Neural cell (in vitro differentiated cells): ENCODE results near the gene KCNS3. TPM values are rescaled to one million over a fixed set of nuclear protein-coding genes. Genes with fewer than 3 reads are reported as not detected.

ENCODE experiments used
- H2AFZ ChIP-seq: fragments of 200-600, 300-800 bp; sonication (generic), shearing (Covaris generic); 2 replicates; pipeline ENCODE4 v1.6.0; 2014; ENCODE audit warnings: low read depth, mild to moderate bottlenecking, antibody characterized with exemption, low read length, moderate library complexity
- H3F3A ChIP-seq: fragments of 200-600 bp; shearing (Covaris generic); 2 replicates; pipeline ENCODE4 v1.6.1; 2016; ENCODE audit warnings: mild to moderate bottlenecking, moderate library complexity, mixed read lengths, antibody characterized with exemption, low read length; ENCODE audit not compliant: insufficient read depth, poor library complexity, severe bottlenecking
- H3K27ac ChIP-seq: fragments of 200-600, 300-800 bp; sonication (generic), shearing (Covaris generic); 2 replicates; pipeline ENCODE4 v1.5.1; 2014; ENCODE audit warnings: mild to moderate bottlenecking, low read length, moderate library complexity
- H3K27me3 ChIP-seq: fragments of 300-800, 200-600 bp; sonication (generic), shearing (Covaris generic); 2 replicates; pipeline ENCODE4 v1.6.0; 2014; ENCODE audit warnings: mild to moderate bottlenecking, low read depth, low read length, moderate library complexity; ENCODE audit not compliant: insufficient read depth
- H3K36me3 ChIP-seq: fragments of 300-800, 200-600 bp; sonication (generic), shearing (Covaris generic); 2 replicates; pipeline ENCODE4 v1.5.1; 2014; ENCODE audit warnings: mild to moderate bottlenecking, antibody characterized with exemption, low read length, moderate library complexity; ENCODE audit not compliant: insufficient read depth
- H3K4me2 ChIP-seq: fragments of 300-800, 200-600 bp; sonication (generic), shearing (Covaris generic); 2 replicates; pipeline ENCODE4 v1.6.0; 2014; ENCODE audit warnings: mild to moderate bottlenecking, low read length
- H3K4me3 ChIP-seq: fragments of 300-800, 200-600 bp; sonication (generic), shearing (Covaris generic); 2 replicates; pipeline ENCODE4 v1.5.1; 2014; ENCODE audit warnings: mild to moderate bottlenecking, low read length, moderate library complexity
- H3K79me2 ChIP-seq: fragments of 200-600 bp; shearing (Covaris generic); replicated peaks from 2 replicates; pipeline ENCODE4 v1.6.0; 2014; ENCODE audit warnings: mild to moderate bottlenecking, low read length, moderate library complexity; ENCODE audit not compliant: insufficient read depth
- H3K9ac ChIP-seq: fragments of 300-800, 200-600 bp; sonication (generic), shearing (Covaris generic); 2 replicates; pipeline ENCODE4 v1.6.1; 2016; ENCODE audit warnings: mild to moderate bottlenecking, low read length, mixed read lengths
- H3K9me2 ChIP-seq: fragments of 200-600 bp; shearing (Covaris generic); 2 replicates; pipeline ENCODE4 v1.6.1; 2016; ENCODE audit warnings: mild to moderate bottlenecking, low read length, mixed read lengths; ENCODE audit not compliant: insufficient read depth
- H3K9me3 ChIP-seq: fragments of 200-600, 300-800 bp; sonication (generic), shearing (Covaris generic); 2 replicates; pipeline ENCODE4 v1.6.1; 2016; ENCODE audit warnings: mild to moderate bottlenecking, mixed run types, low read length, moderate library complexity, mixed read lengths
- H4K20me1 ChIP-seq: fragments of 200-600 bp; shearing (Covaris generic); 2 replicates; pipeline ENCODE4 v1.6.1; 2016; ENCODE audit warnings: mild to moderate bottlenecking, mixed run types; ENCODE audit not compliant: insufficient read depth
- EP300 ChIP-seq: fragments of 450-650 bp; conservative IDR thresholded peaks from 2 replicates; pipeline ENCODE4 v1.6.1; 2014; ENCODE audit warnings: antibody characterized with exemption, mild to moderate bottlenecking, moderate library complexity; ENCODE audit not compliant: poor library complexity, severe bottlenecking
- EZH2 ChIP-seq: fragments of 200-600, 300-800 bp; shearing (Covaris generic), sonication (generic); IDR thresholded peaks from 2 replicates; pipeline ENCODE4 v1.6.1; 2014; ENCODE audit warnings: antibody characterized with exemption, low read length, borderline replicate concordance, mild to moderate bottlenecking; ENCODE audit not compliant: insufficient read depth, poor library complexity, severe bottlenecking
- MXI1 ChIP-seq: fragments of 450-650 bp; conservative IDR thresholded peaks from 2 replicates; pipeline ENCODE4 v1.6.1; 2014; ENCODE audit warnings: antibody characterized with exemption, mild to moderate bottlenecking; ENCODE audit not compliant: poor library complexity, severe bottlenecking
- POLR2AphosphoS5 ChIP-seq: IDR thresholded peaks from 2 replicates; pipeline ENCODE4 v1.6.1; 2012
- RAD21 ChIP-seq: fragments of 450-650 bp; conservative IDR thresholded peaks from 2 replicates; pipeline ENCODE4 v1.6.1; 2014; ENCODE audit warnings: antibody characterized with exemption, mild to moderate bottlenecking, moderate library complexity
- SMC3 ChIP-seq: fragments of 450-650 bp; conservative IDR thresholded peaks from 2 replicates; pipeline ENCODE4 v1.6.1; 2014; ENCODE audit warnings: antibody characterized with exemption, mild to moderate bottlenecking, moderate library complexity; ENCODE audit not compliant: poor library complexity
- TAF1 ChIP-seq: IDR thresholded peaks from 2 replicates; pipeline ENCODE4 v1.6.1; 2012; ENCODE audit warnings: low read depth
- polyA plus RNA-seq: library from polyadenylated mRNA; depleted of rRNA; stranded (reverse); fragments of >200 nt; gene quantifications from 2 replicates; pipeline ENCODE4 v1.2.3, GENCODE V29; 2014
- TF ChIP-seq, protein P1 (sequence below): fragments of 450-650 bp; IDR thresholded peaks from 2 replicates; pipeline ENCODE4 v1.5.1; 2014; ENCODE audit warnings: antibody characterized with exemption, mild to moderate bottlenecking, moderate library complexity; ENCODE audit not compliant: poor library complexity, severe bottlenecking
- TF ChIP-seq, protein P2 (sequence below): IDR thresholded peaks from 2 replicates; pipeline ENCODE4 v1.6.1; 2012; ENCODE audit warnings: borderline replicate concordance

The KCNS3 gene
- polyA plus RNA-seq, 1 donor from 2014 or later = 0.15 TPM

DNA sequence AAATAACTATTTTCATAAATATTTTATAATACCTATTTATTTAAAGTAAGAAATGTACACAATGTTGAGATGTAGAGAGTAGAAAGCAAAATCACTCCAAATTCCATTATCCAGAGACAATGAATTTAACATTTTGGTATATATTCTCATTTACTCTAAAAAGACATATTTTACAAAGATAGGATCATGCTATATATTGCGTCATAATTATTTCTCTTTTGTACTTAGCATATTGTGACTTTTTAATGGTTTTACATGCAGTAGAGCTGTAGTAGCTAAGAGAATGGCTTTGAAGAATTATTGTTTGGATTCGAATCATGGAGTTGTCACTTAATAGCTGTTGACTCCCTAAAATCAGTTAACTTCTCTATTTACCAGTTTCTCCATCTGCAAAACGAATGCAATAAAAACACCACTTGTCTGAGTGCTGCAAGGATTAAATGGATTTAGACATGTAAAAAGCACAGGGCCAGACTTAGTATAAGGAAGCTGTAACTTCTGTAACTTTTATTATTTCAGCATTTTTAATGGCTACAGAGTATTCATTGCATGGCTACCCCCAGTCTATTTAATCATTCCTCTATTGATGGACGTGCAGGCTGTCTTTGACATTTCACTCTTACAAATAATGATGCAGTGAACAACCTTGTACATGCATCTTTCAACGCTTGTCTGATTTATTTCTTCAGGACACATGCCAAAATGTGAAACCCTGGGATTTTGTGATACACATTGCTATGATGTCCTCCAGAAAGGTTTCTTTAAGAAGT, 33.2 kb downstream of the KCNS3 start:
- H3K9ac ChIP-seq = no peak overlapping the region
- H4K20me1 ChIP-seq = no peaks in the 10 kb centered on the region
- no peaks in the 10 kb centered on the region for H3K36me3 ChIP-seq
- no peaks in the 10 kb centered on the region for H3K9me2 ChIP-seq
- no peak overlapping the region for H2AFZ ChIP-seq
- no peak overlapping the region for H3K27ac ChIP-seq
- H3K4me3 ChIP-seq = no peak overlapping the region
- no peak for TF ChIP-seq RAD21
- no peak for TF ChIP-seq EZH2
- TF ChIP-seq SMC3 = no peak
- TF ChIP-seq, protein P1, sequence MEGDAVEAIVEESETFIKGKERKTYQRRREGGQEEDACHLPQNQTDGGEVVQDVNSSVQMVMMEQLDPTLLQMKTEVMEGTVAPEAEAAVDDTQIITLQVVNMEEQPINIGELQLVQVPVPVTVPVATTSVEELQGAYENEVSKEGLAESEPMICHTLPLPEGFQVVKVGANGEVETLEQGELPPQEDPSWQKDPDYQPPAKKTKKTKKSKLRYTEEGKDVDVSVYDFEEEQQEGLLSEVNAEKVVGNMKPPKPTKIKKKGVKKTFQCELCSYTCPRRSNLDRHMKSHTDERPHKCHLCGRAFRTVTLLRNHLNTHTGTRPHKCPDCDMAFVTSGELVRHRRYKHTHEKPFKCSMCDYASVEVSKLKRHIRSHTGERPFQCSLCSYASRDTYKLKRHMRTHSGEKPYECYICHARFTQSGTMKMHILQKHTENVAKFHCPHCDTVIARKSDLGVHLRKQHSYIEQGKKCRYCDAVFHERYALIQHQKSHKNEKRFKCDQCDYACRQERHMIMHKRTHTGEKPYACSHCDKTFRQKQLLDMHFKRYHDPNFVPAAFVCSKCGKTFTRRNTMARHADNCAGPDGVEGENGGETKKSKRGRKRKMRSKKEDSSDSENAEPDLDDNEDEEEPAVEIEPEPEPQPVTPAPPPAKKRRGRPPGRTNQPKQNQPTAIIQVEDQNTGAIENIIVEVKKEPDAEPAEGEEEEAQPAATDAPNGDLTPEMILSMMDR = no peak
- TF ChIP-seq, protein P2, sequence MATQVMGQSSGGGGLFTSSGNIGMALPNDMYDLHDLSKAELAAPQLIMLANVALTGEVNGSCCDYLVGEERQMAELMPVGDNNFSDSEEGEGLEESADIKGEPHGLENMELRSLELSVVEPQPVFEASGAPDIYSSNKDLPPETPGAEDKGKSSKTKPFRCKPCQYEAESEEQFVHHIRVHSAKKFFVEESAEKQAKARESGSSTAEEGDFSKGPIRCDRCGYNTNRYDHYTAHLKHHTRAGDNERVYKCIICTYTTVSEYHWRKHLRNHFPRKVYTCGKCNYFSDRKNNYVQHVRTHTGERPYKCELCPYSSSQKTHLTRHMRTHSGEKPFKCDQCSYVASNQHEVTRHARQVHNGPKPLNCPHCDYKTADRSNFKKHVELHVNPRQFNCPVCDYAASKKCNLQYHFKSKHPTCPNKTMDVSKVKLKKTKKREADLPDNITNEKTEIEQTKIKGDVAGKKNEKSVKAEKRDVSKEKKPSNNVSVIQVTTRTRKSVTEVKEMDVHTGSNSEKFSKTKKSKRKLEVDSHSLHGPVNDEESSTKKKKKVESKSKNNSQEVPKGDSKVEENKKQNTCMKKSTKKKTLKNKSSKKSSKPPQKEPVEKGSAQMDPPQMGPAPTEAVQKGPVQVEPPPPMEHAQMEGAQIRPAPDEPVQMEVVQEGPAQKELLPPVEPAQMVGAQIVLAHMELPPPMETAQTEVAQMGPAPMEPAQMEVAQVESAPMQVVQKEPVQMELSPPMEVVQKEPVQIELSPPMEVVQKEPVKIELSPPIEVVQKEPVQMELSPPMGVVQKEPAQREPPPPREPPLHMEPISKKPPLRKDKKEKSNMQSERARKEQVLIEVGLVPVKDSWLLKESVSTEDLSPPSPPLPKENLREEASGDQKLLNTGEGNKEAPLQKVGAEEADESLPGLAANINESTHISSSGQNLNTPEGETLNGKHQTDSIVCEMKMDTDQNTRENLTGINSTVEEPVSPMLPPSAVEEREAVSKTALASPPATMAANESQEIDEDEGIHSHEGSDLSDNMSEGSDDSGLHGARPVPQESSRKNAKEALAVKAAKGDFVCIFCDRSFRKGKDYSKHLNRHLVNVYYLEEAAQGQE = no peak
- no peak for TF ChIP-seq TAF1
- no peak for TF ChIP-seq EP300
- no peak for TF ChIP-seq MXI1
- no peaks in the 10 kb centered on the region for H3F3A ChIP-seq
- no peaks in the 10 kb centered on the region for H3K9me3 ChIP-seq
- H3K4me2 ChIP-seq = no peak overlapping the region
- H3K79me2 ChIP-seq = no peaks in the 10 kb centered on the region
- H3K27me3 ChIP-seq = no peaks in the 10 kb centered on the region

DNA sequence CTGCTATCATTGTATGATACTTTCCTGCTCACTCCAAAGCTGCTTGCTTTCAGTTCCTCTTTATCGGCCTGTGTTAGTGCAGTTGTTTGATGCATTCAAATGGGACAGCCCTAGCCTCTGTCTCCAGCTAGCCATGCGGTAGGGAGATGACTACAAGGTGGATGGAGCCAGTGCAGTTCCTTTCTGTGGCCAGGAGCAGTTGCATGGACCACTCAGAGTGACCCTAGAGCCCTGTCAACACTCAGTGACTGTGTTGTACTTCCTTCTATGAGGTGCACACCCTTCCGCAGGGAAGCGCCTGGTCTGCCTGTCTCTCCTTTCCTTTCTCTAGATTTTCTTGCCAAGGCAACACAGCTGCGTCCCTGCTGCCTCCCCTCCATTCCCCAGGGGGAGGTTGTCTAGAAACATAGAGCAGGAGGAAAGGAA, 33.8 kb downstream of the KCNS3 start:
- no peaks in the 10 kb centered on the region for H3K79me2 ChIP-seq

More for the DNA sequence above, 33.8 kb downstream of the KCNS3 start:
- H3K9me2 ChIP-seq = no peaks in the 10 kb centered on the region
- H3K9me3 ChIP-seq = no peaks in the 10 kb centered on the region
- no peak overlapping the region for H3K4me2 ChIP-seq
- no peak overlapping the region for H3K27ac ChIP-seq
- no peaks in the 10 kb centered on the region for H3K36me3 ChIP-seq
- H3K4me3 ChIP-seq = no peak overlapping the region
- no peaks in the 10 kb centered on the region for H3K27me3 ChIP-seq
- no peaks in the 10 kb centered on the region for H4K20me1 ChIP-seq
- H3K9ac ChIP-seq = no peak overlapping the region
- TF ChIP-seq RAD21 (no peak), TAF1 (no peak), EZH2 (no peak), POLR2AphosphoS5 (no peak), EP300 (no peak), MXI1 (no peak), SMC3 (no peak)
- TF ChIP-seq, protein P2 = no peak
- TF ChIP-seq, protein P1 = no peak
- H3F3A ChIP-seq = no peaks in the 10 kb centered on the region
- no peak overlapping the region for H2AFZ ChIP-seq
